DOHH2 (cell line): ENCODE data around the gene CPNE5.

Source experiments
- H3F3A ChIP-seq: fragments of 200-600 bp; sonication (generic), shearing (Covaris generic); 2 replicates; pipeline ENCODE4 v1.6.0; 2016; ENCODE audit warnings: antibody characterized with exemption, mild to moderate bottlenecking; ENCODE audit not compliant: control insufficient read depth, insufficient read depth
- H3K27ac ChIP-seq: fragments of 200-600 bp; sonication (generic); 2 replicates; pipeline ENCODE4 v1.5.1; 2014; ENCODE audit warnings: low read depth, mild to moderate bottlenecking, low read length, moderate library complexity
- H3K27me3 ChIP-seq: fragments of 200-600 bp; sonication (generic); 2 replicates; pipeline ENCODE4 v1.6.1; 2014; ENCODE audit warnings: mild to moderate bottlenecking, low read length, mixed read lengths; ENCODE audit not compliant: control insufficient read depth
- H3K36me3 ChIP-seq: fragments of 200-600 bp; sonication (generic); 2 replicates; pipeline ENCODE4 v1.6.1; 2014; ENCODE audit warnings: mild to moderate bottlenecking, low read length, moderate library complexity, mixed read lengths; ENCODE audit not compliant: control insufficient read depth
- H3K4me1 ChIP-seq: fragments of 200-600 bp; sonication (generic); 2 replicates; pipeline ENCODE4 v1.6.1; 2014; ENCODE audit warnings: mild to moderate bottlenecking, low read length, mixed read lengths; ENCODE audit not compliant: control insufficient read depth
- H3K4me2 ChIP-seq: fragments of 200-600 bp; sonication (generic); 2 replicates; pipeline ENCODE4 v1.6.0; 2014; ENCODE audit warnings: mild to moderate bottlenecking, low read length, moderate library complexity
- H3K4me3 ChIP-seq: fragments of 200-600 bp; sonication (generic); 2 replicates; pipeline ENCODE4 v1.5.1; 2014; ENCODE audit warnings: mild to moderate bottlenecking, low read length, mixed read lengths
- H3K79me2 ChIP-seq: fragments of 200-600 bp; sonication (generic); 2 replicates; pipeline ENCODE4 v1.6.1; 2014; ENCODE audit warnings: mild to moderate bottlenecking, low read length, mixed read lengths; ENCODE audit not compliant: control insufficient read depth
- H3K9me2 ChIP-seq: fragments of 200-600 bp; sonication (generic); replicated peaks from 2 replicates; pipeline ENCODE4 v1.6.1; 2014; ENCODE audit warnings: mild to moderate bottlenecking, low read length, mixed read lengths; ENCODE audit not compliant: control insufficient read depth
- H3K9me3 ChIP-seq: fragments of 200-600 bp; sonication (generic); 2 replicates; pipeline ENCODE4 v1.6.1; 2014; ENCODE audit warnings: antibody characterized with exemption, low read length, mixed read lengths; ENCODE audit not compliant: control insufficient read depth, insufficient read depth
- H4K20me1 ChIP-seq: fragments of 200-600 bp; sonication (generic); 2 replicates; pipeline ENCODE4 v1.6.0; 2014; ENCODE audit warnings: low read depth, mild to moderate bottlenecking, antibody characterized with exemption, low read length, moderate library complexity; ENCODE audit not compliant: control insufficient read depth, insufficient read depth
- CTCF ChIP-seq: fragments of 200-600 bp; sonication (generic); IDR thresholded peaks from one replicate; pipeline ENCODE4 v1.5.1; 2014; ENCODE audit warnings: antibody characterized with exemption, mild to moderate bottlenecking, low read depth, low read length; ENCODE audit not compliant: poor library complexity, severe bottlenecking
- EZH2phosphoT487 ChIP-seq: fragments of 200-600 bp; sonication (generic); IDR thresholded peaks from 2 replicates; pipeline ENCODE4 v1.6.1; 2017; ENCODE audit warnings: borderline replicate concordance, mild to moderate bottlenecking, antibody characterized with exemption, low read length, moderate library complexity, mixed read lengths

The CPNE5 gene

GRCh38 chr6:36721369-36722140 lies 117.7 kb downstream of the CPNE5 start:
- H3K27me3 ChIP-seq = no peaks in the 10 kb centered on the region
- H3F3A ChIP-seq = no peaks in the 10 kb centered on the region
- peaks cover 27% of the 10 kb centered on the region for H3K4me1 ChIP-seq
- no peaks in the 10 kb centered on the region for H4K20me1 ChIP-seq
- H3K36me3 ChIP-seq = no peaks in the 10 kb centered on the region
- H3K4me2 ChIP-seq = no peak overlapping the region
- H3K9me3 ChIP-seq = no peaks in the 10 kb centered on the region
- no peak overlapping the region for H3K27ac ChIP-seq
- H3K79me2 ChIP-seq = no peaks in the 10 kb centered on the region
- H3K9me2 ChIP-seq = no peaks in the 10 kb centered on the region
- TF ChIP-seq EZH2phosphoT487 (no peak), CTCF (no peak)
- H3K4me3 ChIP-seq = no peak overlapping the region

DNA sequence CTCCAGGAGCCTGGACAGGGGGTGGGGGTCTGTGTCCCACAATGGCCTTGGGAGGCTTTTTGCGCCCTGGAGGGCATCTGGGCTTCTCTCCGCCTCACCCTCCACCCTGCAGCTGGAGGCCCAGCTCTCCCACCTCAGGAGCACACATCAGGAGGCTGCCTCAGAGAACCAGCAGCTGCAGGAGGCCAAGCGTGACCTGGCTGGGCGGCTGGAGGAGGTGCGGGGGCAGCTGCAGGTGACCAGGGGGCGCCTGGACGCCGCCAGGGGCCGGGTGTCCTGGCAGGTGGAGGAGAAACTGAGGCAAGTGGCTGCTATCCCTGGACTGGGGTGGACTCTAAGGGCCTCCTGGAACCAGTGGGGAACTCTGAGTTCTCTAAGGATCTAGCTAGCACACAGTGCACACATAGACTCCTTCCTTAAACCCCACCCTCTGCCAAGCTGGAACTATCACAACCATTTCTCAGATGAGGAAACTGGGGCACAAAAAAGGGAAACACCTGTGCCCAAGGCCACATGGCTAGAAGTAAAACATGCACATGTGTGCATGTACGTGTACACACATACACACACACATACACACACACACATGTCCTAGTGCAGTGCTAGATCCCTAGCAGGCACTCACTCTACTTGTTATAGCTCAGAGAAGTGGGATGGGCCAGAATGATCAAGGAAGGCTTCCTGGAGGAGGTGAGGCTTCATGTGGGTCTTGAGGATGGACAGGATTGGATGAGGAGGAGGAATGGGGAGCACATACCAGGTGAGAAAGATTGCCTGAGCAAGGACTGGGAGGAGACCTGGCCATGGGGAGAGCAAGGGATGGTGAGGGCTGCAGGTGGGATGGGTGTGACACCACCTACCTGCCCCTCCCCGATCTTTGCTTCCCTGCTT lies 118.7 kb downstream of the CPNE5 start:
- Histone ChIP-seq H4K20me1 (no peaks in the 10 kb centered on the region), H3K27ac (no peak overlapping the region), H3K9me2 (no peaks in the 10 kb centered on the region), H3K4me3 (no peak overlapping the region), H3K36me3 (no peaks in the 10 kb centered on the region), H3K27me3 (no peaks in the 10 kb centered on the region), H3K9me3 (no peaks in the 10 kb centered on the region), H3K4me1 (peaks cover 24% of the 10 kb centered on the region), H3K79me2 (no peaks in the 10 kb centered on the region), H3F3A (no peaks in the 10 kb centered on the region), H3K4me2 (peak overlapping the region; percentile 36)
- no peak for TF ChIP-seq CTCF
- no peak for TF ChIP-seq EZH2phosphoT487

- Histone ChIP-seq H3K27me3 (no peaks in the 10 kb centered on the region), H3K79me2 (no peaks in the 10 kb centered on the region), H3K9me3 (no peaks in the 10 kb centered on the region), H3K9me2 (no peaks in the 10 kb centered on the region), H3K36me3 (no peaks in the 10 kb centered on the region), H3K4me1 (peaks cover 19% of the 10 kb centered on the region), H3K27ac (no peak overlapping the region), H4K20me1 (no peaks in the 10 kb centered on the region), H3F3A (no peaks in the 10 kb centered on the region), H3K4me3 (no peak overlapping the region), H3K4me2 (peak overlapping the region; percentile 36)
- TF ChIP-seq CTCF = no peak
These were observed 120.1 kb downstream of the CPNE5 start for GRCh38 chr6:36719126-36719525.
